Left lung (tissue), 10 donors: ENCODE measurements around the gene IDUA. TPM values are rescaled to one million over a fixed set of nuclear protein-coding genes. Genes with fewer than 3 reads are reported as not detected.

Experiments used
- ATAC-seq: fragments of 200-7000 bp; cut with Tn5 transposase; one replicate; pipeline ENCODE4 v1.9.1; 2020; ENCODE audit warnings: moderate library complexity
- DNase-seq, 4 donors: peaks; one replicate each; pipeline ENCODE4 v3.0.0-alpha.2; 2013 to 2020
- H3K27ac ChIP-seq, 2 donors: fragments of 200-600 bp; sonication (generic) in 1 of 2; one replicate each; pipeline versions ENCODE4 v1.5.0 to v1.8.0; 2020 to 2021
- H3K27me3 ChIP-seq, 2 donors: fragments of 200-600 bp; sonication (generic) in 1 of 2; one replicate each; pipeline versions ENCODE4 v1.5.0 to v1.8.0; 2020 to 2021
- H3K36me3 ChIP-seq, 2 donors: fragments of 200-600 bp; sonication (generic) in 1 of 2; one replicate each; pipeline versions ENCODE4 v1.5.0 to v1.8.0; 2020 to 2021
- H3K4me1 ChIP-seq, 2 donors: fragments of 200-600 bp; one replicate each; pipeline ENCODE4 v1.8.0; 2021
- H3K4me3 ChIP-seq, 2 donors: fragments of 200-600 bp; sonication (generic) in 1 of 2; one replicate each; pipeline versions ENCODE4 v1.5.0 to v1.8.0; 2020 to 2021; ENCODE audit warnings: mild to moderate bottlenecking in 1 of 2
- H3K9me3 ChIP-seq, 2 donors: fragments of 200-600 bp; sonication (generic) in 1 of 2; one replicate each; pipeline versions ENCODE4 v1.5.0 to v1.8.0; 2020 to 2021
- intact Hi-C, 2 donors: fragments of 100-400 bp; cut with DNase I; formaldehyde crosslinking; loops; one replicate each; pipeline versions ENCODE4 v1.11.2 to v1.14.2; 2022
- polyA plus RNA-seq, 6 donors: library from polyadenylated mRNA; unstranded; fragments of 120-200 nt; gene quantifications; one replicate each; pipeline ENCODE4 v1.2.1, GENCODE V29; 2013; ENCODE audit not compliant: insufficient read length in 6 of 6
- total RNA-seq, 2 donors: library from RNA; stranded (reverse); fragmentation: NEBNext Ultra II Directional; extraction: Animal tissue kit (Norgen Biotek cat#: 25700); gene quantifications; one replicate each; pipeline ENCODE4 v1.2.1, GENCODE V29; 2021
- TF ChIP-seq, protein P1 (sequence below), 2 donors: fragments of 200-600 bp; sonication (generic) in 1 of 2; IDR thresholded peaks; one replicate each; pipeline versions ENCODE4 v1.5.0 to v1.8.0; 2021; ENCODE audit warnings: antibody characterized with exemption in 2 of 2
- donor health status: DM: no; HTN: yes; CAD: no.
- donor health status: DM: no; HTN: no; CAD: no.

Gene IDUA
- total and polyA plus RNA-seq, 8 donors = 10.1 to 46.8 (median 19.1) TPM

DNA sequence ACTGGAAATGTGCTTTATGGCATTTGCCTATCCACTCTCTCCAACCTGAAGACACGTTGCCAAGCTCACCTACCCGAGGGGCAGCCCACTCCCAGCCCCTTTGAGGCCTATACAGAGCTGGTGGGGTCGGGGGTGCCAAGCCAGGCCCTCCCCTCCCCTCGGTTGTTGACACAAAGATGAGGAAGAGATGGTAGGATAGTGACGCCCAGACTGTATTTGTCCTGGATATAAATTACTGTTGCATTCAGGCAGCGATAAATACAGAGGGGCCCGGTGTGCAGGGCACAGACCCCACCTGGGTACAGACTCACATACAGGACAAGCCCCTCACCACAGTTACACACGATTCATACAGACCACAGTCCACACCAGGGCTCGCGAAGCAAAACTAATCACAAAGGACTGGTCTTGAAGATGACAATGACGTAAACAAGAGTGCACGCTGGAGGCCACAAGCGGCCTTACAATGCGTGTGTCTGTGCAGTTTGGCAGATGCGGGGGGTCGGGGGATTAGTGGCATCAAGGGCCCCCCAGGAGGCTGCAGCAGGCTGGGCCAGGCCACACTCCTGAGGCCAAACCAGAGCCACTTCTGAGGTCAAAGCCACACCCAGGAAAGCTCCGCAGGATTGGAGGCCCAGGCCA, 28.0 kb upstream of the IDUA start:
- no peaks in the 10 kb centered on the region for H3K27me3 ChIP-seq
- no peaks in the 10 kb centered on the region for H3K9me3 ChIP-seq
- H3K36me3 ChIP-seq = peaks cover 0 to 92% of the 10 kb centered on the region in 2 donors
- DNase-seq = peak in 1 of 4 donors; percentile 19
- intact Hi-C loops = no loop called here
- H3K27ac ChIP-seq = no peak overlapping the region
- ATAC-seq = no peak
- H3K4me1 ChIP-seq = no peaks in the 10 kb centered on the region
- TF ChIP-seq, protein P1, sequence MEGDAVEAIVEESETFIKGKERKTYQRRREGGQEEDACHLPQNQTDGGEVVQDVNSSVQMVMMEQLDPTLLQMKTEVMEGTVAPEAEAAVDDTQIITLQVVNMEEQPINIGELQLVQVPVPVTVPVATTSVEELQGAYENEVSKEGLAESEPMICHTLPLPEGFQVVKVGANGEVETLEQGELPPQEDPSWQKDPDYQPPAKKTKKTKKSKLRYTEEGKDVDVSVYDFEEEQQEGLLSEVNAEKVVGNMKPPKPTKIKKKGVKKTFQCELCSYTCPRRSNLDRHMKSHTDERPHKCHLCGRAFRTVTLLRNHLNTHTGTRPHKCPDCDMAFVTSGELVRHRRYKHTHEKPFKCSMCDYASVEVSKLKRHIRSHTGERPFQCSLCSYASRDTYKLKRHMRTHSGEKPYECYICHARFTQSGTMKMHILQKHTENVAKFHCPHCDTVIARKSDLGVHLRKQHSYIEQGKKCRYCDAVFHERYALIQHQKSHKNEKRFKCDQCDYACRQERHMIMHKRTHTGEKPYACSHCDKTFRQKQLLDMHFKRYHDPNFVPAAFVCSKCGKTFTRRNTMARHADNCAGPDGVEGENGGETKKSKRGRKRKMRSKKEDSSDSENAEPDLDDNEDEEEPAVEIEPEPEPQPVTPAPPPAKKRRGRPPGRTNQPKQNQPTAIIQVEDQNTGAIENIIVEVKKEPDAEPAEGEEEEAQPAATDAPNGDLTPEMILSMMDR (IDR thresholded peaks at IDR 0.05) = no peak
- H3K4me3 ChIP-seq = no peak overlapping the region

DNA sequence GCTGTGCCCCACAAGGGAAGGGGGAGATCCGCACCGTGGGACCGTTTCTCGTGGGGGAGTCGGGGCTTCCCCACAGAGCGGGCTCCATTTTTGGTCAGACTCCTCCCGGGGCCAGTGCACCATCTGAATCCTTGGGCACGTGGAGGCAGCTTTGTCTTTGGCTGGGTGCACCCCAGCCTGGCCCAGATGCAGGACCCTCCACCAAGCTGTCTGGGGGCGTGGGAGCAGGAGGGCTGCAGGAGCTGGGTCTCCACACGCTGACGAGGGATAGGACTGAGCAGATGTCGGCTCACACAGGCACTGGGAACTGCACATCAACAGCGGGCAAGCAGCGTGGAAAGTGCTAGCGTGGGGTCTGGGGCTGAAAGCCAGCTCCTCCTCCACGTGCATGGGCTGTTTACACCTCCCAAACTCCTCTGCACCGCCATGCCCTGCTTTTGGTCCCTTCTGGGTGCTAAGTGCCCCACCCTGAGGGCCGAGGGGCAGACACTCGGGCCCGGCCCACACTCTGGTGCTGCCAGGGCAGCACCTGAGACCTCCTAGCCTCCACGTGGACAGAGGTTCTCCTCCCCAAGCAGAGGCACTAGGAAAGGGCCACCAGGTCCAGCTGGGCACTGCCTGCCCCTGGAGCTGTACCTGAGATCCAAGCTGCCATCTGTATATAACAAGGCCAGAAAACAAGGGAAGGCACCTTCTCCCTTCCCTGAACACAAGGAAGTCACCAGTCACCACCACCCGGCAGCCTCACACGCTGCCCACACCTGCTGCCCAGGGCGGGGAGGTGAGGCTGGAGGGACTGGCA, 27.3 kb upstream of the IDUA start:
- ATAC-seq (no peak), DNase-seq (peak in 2 of 4 donors; percentile 27 to 59)
- Histone ChIP-seq H3K36me3 (peaks cover 0 to 92% of the 10 kb centered on the region in 2 donors), H3K4me1 (no peaks in the 10 kb centered on the region), H3K27me3 (no peaks in the 10 kb centered on the region), H3K4me3 (no peak overlapping the region), H3K27ac (no peak overlapping the region), H3K9me3 (no peaks in the 10 kb centered on the region)
- TF ChIP-seq, protein P1 (IDR thresholded peaks at IDR 0.05) = no peak
- intact Hi-C loops = no loop called here

DNA sequence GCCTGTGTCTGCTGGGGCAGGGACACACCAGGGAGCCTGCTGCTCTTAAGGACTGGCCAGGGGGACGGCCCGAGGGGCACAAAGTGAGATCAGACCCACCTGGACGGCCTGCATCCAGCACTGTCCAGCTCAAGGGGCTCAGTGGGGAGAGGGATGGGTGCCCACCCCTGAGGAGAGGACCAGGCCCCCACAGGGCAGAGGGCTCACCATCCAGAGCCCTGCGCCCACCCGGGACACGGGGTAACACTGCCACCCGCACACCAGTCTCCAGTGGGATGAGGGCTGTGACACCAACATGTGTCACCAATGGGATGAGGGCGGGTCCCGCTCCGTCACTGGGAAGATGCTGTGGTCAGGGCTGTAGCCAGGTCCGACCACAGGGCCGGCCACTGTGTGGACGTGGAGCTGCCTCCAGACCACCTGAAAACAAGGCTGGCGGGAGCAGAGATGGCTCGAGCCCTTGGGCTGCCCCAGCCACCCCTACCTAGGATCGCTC, 26.7 kb upstream of the IDUA start:
- Histone ChIP-seq H3K27me3 (no peaks in the 10 kb centered on the region), H3K4me1 (no peaks in the 10 kb centered on the region), H3K27ac (no peak overlapping the region), H3K4me3 (no peak overlapping the region), H3K9me3 (no peaks in the 10 kb centered on the region), H3K36me3 (peaks cover 0 to 94% of the 10 kb centered on the region in 2 donors)
- TF ChIP-seq, protein P1 (IDR thresholded peaks at IDR 0.05) = no peak
- intact Hi-C loops = no loop called here
- DNase-seq (peak in 2 of 4 donors; percentile 20 to 51), ATAC-seq (no peak)

DNA sequence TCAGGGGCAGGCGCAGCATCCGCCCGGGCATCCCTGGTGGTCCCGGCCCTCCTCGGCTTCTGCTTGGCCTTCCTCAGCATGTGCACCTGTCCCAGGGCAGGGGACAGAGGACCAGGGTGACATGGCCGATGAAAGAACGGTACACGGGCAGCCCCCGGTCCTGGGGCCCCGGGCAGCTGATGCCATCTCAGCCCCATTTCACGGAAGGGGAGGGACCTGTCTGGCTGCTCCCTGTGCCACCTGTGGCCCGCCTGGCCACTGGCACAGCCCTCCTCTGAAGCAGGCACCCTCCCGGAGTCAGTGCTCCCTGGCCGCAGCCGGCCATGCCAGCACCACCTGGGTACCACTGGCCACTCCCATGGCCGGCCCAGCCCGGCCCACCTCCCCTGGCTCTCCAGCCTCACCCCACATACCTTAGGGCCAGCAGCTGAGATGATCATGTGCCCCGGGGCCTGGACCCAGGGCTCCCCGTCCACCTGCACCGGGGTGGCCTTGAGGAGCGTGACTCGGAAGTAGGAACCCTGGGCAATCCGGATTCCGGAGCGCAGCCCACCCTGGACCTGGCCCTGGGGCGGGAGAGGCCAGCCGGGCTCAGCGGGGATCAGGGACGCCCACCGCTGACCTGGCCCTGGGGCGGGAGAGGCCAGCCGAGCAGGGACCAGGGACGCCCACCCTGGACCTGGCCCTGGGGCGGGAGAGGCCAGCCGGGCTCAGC, 26.1 kb upstream of the IDUA start:
- H3K27ac ChIP-seq = no peak overlapping the region
- no peaks in the 10 kb centered on the region for H3K4me1 ChIP-seq
- ATAC-seq (no peak), DNase-seq (peak in 1 of 4 donors; percentile 75)
- no peaks in the 10 kb centered on the region for H3K9me3 ChIP-seq
- H3K27me3 ChIP-seq = no peaks in the 10 kb centered on the region
- TF ChIP-seq, protein P1 (IDR thresholded peaks at IDR 0.05) = no peak
- intact Hi-C loops = no loop called here
- no peak overlapping the region for H3K4me3 ChIP-seq
- peaks cover 0 to 94% of the 10 kb centered on the region in 2 donors for H3K36me3 ChIP-seq
